Hematopoietic multipotent progenitor cell treated with erythropoietin and hydrocortisone succinate and interleukin-3 and kit ligand, for 8 days (in vitro differentiated cells): ENCODE results near the gene SAMM50.
A peak's percentile ranks its signal among the peaks of the same experiment; 100 is the strongest.

ENCODE experiments used
- DNase-seq: peaks from one replicate; pipeline ENCODE4 v3.0.0-alpha.2; 2015

SAMM50 gene

DNA sequence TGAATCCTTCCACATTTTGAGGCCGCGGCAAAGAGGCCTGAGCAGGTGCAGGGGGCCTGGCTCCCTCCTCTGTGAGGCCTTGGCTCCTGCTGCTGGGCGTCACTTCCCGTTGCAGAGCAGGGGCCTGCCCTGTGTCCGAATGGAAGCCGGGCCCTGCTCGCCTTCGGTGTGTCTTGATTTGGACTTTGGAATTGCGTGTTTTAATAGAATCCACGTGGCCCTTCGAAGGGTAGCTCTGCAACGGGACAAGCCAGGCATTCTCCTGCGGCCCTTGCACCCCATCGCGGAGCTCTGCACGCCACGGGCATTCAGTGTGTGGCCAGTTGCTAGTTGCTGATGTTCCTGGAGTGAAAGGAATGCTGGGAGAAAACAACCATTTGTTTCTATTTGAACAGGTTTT is 25.8 kb downstream of the SAMM50 start:
- no peak for DNase-seq

GRCh38 chr22:43983808-43984207 is 28.6 kb downstream of the SAMM50 start:
- DNase-seq: no peak

- no peak for DNase-seq
Measured at GRCh38 chr22:43985532-43985931, 30.3 kb downstream of the SAMM50 start.

DNA sequence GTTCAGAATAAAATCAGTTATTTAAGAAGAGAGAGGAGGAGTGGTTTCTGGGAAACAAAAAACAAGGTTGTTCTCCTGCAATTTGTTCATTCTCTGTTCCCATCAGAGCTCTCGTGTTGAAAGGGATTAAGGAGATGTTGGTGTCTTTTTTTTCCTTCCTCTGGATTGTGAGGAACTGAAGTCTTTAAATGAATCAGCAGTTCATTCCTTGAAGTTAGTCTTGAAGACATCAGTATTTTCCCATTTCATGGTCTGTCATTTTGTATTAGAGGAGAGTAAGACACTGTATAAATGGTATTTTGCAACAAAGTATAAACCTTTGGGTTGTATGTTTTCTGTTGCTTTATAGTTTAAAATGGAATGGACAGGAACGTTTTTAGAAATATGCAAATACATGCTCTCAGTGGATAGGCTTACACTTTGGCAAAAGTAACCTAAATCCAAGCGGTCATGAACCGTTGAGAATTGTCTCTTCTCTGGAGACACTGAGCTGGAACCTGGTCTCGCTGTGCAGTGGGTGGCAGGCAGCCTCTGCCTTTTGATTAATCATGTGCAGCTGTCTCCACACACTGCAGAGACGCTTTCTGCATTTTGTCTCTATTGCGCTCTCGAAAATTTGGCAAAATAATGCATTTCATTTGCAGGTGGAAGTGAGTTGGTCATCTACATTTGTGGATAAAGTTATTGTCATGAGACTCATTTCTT is 33.0 kb downstream of the SAMM50 start:
- DNase-seq: no peak

DNA sequence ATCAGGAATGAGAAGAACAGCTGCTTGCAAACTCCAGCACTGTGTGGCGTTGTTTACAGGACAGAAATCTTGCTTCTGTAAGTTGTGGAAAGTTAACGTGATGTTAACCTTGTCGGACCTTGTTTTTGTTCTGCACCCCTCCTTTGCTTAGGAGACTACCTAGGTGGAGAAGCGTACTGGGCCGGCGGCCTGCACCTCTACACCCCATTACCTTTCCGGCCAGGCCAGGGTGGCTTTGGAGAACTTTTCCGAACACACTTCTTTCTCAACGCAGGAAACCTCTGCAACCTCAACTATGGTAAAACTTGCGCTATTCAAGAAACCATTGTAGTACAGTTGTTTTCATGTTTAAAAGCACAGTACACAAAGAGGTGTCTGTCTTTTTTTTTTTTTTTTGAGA is 33.7 kb downstream of the SAMM50 start:
- DNase-seq: no peak

GRCh38 chr22:43990044-43990443 is 34.8 kb downstream of the SAMM50 start:
- DNase-seq: peak; percentile 30

DNA sequence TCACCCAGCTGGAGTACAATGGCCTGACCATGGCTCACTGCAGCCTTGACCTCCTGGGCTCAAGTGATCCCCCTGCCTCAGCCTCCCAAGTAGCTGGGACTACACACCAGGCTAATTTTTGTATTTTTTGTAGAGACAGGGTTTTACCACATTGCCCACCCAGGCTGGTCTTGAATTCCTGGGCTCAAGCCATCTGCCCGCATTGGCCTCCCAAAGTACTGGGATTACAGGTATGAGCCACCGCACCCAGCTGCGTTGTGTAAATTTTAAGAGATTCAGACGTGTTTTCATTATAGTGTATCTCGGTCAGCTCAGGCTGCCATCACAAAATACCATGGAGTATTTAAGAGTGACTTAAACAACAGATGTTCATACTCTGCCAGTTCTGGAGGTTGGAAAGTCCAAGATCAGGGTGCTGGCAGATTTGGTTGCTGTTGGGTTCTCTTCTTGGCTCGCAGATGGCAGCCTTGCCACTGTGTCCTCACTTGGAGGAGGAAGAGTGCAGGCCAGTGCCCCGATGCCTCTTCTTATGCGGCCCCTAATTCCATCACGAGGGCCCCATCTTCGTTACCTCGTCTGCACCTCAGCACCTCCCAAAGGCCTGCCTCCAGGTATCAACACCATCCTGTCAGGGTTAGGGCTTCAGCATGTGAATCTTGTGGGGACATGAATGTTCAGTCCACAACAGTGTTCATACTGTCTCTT is 36.2 kb downstream of the SAMM50 start:
- no peak for DNase-seq

GRCh38 chr22:43992331-43992821 is 37.1 kb downstream of the SAMM50 start:
- peak; percentile 24 for DNase-seq

GRCh38 chr22:43993072-43993760 is 38.0 kb downstream of the SAMM50 start:
- DNase-seq: peak; percentile 66

GRCh38 chr22:43994006-43994405 is 38.8 kb downstream of the SAMM50 start:
- DNase-seq: no peak

- no peak for DNase-seq
Measured at GRCh38 chr22:43994416-43994815, 39.2 kb downstream of the SAMM50 start.

- DNase-seq: no peak
Measured at GRCh38 chr22:43995057-43995685, 39.9 kb downstream of the SAMM50 start.

GRCh38 chr22:43995798-43996169 is 40.5 kb downstream of the SAMM50 start:
- DNase-seq: no peak

DNA sequence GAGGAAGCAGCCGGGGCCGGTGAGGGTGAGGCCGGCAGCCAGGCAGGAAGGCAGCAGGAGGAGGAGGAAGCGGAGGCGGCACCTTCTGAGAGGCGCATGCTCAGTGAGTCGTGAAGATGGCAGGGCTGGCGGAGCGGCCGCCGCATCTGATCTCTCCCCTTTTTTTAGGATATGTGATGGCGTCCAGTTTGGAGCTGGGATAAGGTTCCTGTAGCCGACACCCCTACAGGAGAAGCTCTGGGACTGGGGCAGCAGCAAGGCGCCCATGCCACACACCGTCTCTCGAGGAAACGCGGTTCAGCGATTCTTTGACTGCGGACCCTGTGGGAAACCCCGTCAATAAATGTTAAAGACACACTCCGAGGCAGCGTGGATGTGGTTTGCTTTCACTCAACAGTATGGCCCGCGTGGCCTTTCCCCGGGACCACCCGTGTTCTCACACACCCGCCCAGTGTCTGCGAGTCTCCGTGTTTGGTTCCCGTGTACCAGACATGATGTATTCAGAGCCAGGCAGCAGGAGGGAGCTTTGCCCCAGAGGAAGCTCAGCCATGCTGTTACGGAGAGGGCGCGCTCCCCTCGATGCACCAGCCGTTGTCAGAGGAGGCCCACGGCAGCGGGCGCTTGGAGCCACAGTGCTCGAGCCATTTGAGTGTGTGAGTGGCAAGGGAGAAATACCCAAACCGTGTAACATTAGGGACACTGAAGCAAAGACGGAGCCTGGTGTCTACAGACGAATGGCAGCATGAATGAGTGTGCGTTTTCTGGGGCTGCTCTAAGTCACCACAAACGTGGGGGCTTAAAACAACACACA is 41.1 kb downstream of the SAMM50 start:
- peak; percentile 24 for DNase-seq

GRCh38 chr22:43996981-43997265 is 41.7 kb downstream of the SAMM50 start:
- DNase-seq: no peak

GRCh38 chr22:43998679-43999264 is 43.5 kb downstream of the SAMM50 start:
- no peak for DNase-seq

GRCh38 chr22:43999378-43999777 is 44.1 kb downstream of the SAMM50 start:
- DNase-seq: no peak

DNA sequence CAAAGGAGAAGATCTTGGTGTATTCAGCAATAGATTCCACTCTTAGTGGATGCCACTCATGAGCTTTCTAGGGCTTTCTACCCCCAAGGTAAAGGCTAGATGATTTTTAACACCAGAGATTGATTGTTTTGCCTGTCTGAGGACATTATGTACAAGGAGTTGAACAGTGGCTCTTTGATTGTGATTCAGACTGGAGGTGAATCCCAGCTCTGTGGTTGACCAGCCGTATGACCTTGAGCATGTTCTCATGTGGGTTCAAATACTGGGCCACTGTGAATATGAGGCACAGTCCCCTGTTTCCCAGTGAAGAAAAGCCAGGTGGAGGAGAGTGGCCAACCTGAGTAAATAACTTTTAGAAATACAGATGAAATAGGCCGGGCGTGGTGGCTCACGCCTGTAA is 44.9 kb downstream of the SAMM50 start:
- DNase-seq: no peak

DNA sequence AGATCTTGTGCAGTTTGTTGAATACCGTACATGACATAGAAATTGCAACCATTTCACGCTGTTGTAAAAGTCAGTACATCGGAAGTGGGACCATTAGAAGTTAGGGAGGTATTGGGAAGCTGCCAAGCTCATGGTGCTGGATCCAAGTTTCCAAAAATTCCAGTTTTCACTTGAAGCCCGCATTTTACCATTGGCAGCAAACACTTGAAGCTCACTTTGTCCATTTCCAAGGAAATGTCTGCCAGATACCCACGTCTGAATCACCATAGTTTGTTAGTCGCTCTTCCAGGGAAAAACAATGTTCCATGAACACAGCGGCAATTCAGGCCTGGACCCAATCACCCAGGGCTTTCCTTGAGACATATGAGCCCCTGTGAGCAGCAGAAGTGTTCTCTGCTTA is 46.3 kb downstream of the SAMM50 start:
- DNase-seq: no peak

DNA sequence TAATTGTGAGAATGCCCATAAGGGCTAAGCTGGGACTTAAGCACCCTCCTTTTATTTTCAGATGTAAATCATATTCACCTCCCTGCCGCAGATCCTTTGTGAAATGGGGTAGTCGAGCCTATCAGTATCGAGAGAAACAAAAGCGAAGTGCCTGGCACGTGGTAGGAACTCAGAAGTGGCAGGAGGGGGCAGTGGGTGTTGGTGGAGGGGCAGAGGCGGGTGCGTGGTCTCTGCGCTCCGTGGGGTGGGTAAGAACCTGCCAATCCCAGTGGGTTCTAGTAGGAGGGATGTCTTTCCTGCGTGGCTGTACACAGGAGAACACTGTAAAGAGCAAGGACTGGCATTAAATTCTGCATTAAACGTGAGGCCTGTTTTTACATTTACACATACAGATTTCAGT is 47.1 kb downstream of the SAMM50 start:
- no peak for DNase-seq

- DNase-seq: no peak
Measured at GRCh38 chr22:44002997-44003396, 47.8 kb downstream of the SAMM50 start.

GRCh38 chr22:44003405-44004103 is 48.3 kb downstream of the SAMM50 start:
- no peak for DNase-seq
